ENCODE measurements around the gene B3GAT2. TPM values are rescaled to one million over a fixed set of nuclear protein-coding genes. Genes with fewer than 3 reads are reported as not detected.

The B3GAT2 gene
- not detected for total RNA-seq
- total RNA-seq (2013), result not detected
- 0 to 0.36 (median 0) reads per million in 29 experiments for total RNA-seq

DNA sequence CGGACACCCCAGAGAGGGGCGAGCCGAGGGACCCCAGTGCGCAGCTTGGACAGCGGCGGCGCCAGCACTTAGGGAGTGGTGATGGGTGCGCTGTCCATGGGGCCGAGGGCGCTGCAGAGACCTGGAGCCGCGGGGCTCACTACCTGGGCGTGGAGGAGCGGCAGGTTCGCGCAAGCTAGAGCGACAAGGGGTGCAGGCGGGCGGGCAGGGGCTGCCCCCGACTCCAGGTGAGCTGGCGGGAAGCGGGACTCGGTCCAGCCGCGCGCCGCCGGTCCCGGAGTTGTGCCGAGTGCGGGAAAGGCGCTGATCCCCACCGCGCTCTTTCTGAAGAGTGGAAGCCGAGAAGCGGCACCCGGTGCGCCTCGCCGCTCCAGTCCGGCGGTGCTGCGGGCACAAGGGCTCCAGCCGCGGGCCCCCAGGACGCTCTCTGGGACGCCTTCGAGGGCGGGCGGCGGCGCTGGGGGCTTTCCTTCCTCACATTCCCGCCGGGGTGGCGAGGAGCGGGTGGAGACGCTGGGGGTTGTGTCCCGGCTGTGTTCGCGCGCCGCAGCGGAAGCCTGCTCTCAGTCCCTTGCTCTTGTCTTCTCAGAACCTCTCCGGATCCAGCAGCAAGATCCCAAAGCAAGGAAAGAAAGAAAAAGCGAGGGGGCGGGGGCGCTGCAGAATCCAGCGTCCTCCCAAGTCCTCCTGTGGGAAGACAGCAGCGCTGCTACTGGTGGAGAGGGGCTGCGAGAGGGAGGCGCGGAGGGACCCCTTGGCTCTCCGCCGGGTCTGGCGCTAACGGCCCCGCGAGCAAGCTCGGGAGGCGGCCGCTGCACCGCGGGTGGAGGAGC is at the start of gene B3GAT2:
TSS of gene B3GAT2 (minus strand) at position 610 of the 833 bp plus-strand sequence. CDS start 631 bp downstream, outside the sequence.
- Mint-ChIP-seq H3K9me3 (no peaks in the 10 kb centered on the region), H3K27me3 (peaks cover 50 to 55% of the 10 kb centered on the region in 2 donors), H3K27ac (no peak within 1 kb of the TSS), H3K4me1 (peaks cover 5 to 26% (median 19%) of the 10 kb centered on the region in 3 donors), H3K4me3 (peak within 1 kb of the TSS; percentile 73 to 82 (median 74)), H3K36me3 (no peaks in the 10 kb centered on the region)
- no peaks in the 10 kb centered on the region for H3K9me3 ChIP-seq
- CTCF ChIA-PET, result interaction anchor here (0.6 to 2.1 kb wide), 11 partner anchors 13 to 735 kb away, joined by 3 to 22 read pairs (median 4); no protein-coding TSS in a partner anchor
- H3K4me3 ChIP-seq (ENCODE audit: control insufficient read depth in 1 of 2, extremely low read depth in 1 of 2, low read length in 1 of 2), result peak within 1 kb of the TSS; percentile 30 to 75
- 3% methylated on average over 67 of the region's 83 CpGs for WGBS (ENCODE audit: insufficient coverage)
- POLR2A ChIA-PET, result no interaction called here
- no peak within 1 kb of the TSS for H3K27ac ChIP-seq (ENCODE audit: low read length)
- peaks cover 2 to 24% of the 10 kb centered on the region in 2 experiments for H3K4me1 ChIP-seq (ENCODE audit: control insufficient read depth in 1 of 2, extremely low read depth in 1 of 2, insufficient read depth in 2 of 2, low read length in 2 of 2)
- H3K27me3 ChIP-seq (replicated peaks in 1 of 2; ENCODE audit: control insufficient read depth in 2 of 2, extremely low read depth in 1 of 2, insufficient read depth in 2 of 2, low read length in 1 of 2), result peaks cover 21 to 34% of the 10 kb centered on the region in 2 experiments
- ATAC-seq (replicated peaks in 1 of 4) (peak; percentile 7 to 29 (median 14)), DNase-seq (peak in 5 of 35 experiments; percentile 1 to 14 (median 6))
- no peaks in the 10 kb centered on the region for H3K36me3 ChIP-seq (ENCODE audit: control insufficient read depth in 2 of 2, extremely low read depth in 1 of 2, insufficient read depth in 1 of 2, low read length in 1 of 2)

- no peak for DNase-seq
- WGBS (ENCODE audit: insufficient coverage), result 58% methylated on average over 3 of the region's 4 CpGs
- no peaks in the 10 kb centered on the region for H3K36me3 ChIP-seq (ENCODE audit: control insufficient read depth in 2 of 2, extremely low read depth in 1 of 2, insufficient read depth in 1 of 2, low read length in 1 of 2)
- Mint-ChIP-seq H3K9me3 (peaks cover 0 to 7% (median 6%) of the 10 kb centered on the region in 3 donors), H3K27me3 (peaks cover 26 to 27% of the 10 kb centered on the region in 2 donors), H3K27ac (no peak overlapping the region), H3K36me3 (no peaks in the 10 kb centered on the region), H3K4me1 (no peaks in the 10 kb centered on the region), H3K4me3 (no peak overlapping the region)
- ChIA-PET POLR2A (no interaction called here), CTCF (no interaction called here)
- H3K4me3 ChIP-seq (ENCODE audit: control insufficient read depth in 1 of 2, extremely low read depth in 1 of 2, low read length in 1 of 2), result no peak overlapping the region
- peaks cover 0 to 13% of the 10 kb centered on the region in 2 experiments for H3K27me3 ChIP-seq (replicated peaks in 1 of 2; ENCODE audit: control insufficient read depth in 2 of 2, extremely low read depth in 1 of 2, insufficient read depth in 2 of 2, low read length in 1 of 2)
- H3K27ac ChIP-seq (ENCODE audit: low read length), result no peak overlapping the region
- H3K4me1 ChIP-seq (ENCODE audit: control insufficient read depth in 1 of 2, extremely low read depth in 1 of 2, insufficient read depth in 2 of 2, low read length in 2 of 2), result no peaks in the 10 kb centered on the region
- no peaks in the 10 kb centered on the region for H3K9me3 ChIP-seq
- no peak for ATAC-seq (replicated peaks in 1 of 4)
Observed at GRCh38 chr6:70998148-70998547, 41.3 kb upstream of the B3GAT2 start.

- Histone ChIP-seq H3K9me3 (no peaks in the 10 kb centered on the region), H3K27ac (ENCODE audit: low read length) (no peak overlapping the region), H3K27me3 (replicated peaks in 1 of 2; ENCODE audit: control insufficient read depth in 2 of 2, extremely low read depth in 1 of 2, insufficient read depth in 2 of 2, low read length in 1 of 2) (peaks cover 0 to 13% of the 10 kb centered on the region in 2 experiments), H3K4me3 (ENCODE audit: control insufficient read depth in 1 of 2, extremely low read depth in 1 of 2, low read length in 1 of 2) (no peak overlapping the region), H3K36me3 (ENCODE audit: control insufficient read depth in 2 of 2, extremely low read depth in 1 of 2, insufficient read depth in 1 of 2, low read length in 1 of 2) (no peaks in the 10 kb centered on the region), H3K4me1 (ENCODE audit: control insufficient read depth in 1 of 2, extremely low read depth in 1 of 2, insufficient read depth in 2 of 2, low read length in 2 of 2) (no peaks in the 10 kb centered on the region)
- Mint-ChIP-seq H3K9me3 (no peaks in the 10 kb centered on the region), H3K4me1 (no peaks in the 10 kb centered on the region), H3K36me3 (no peaks in the 10 kb centered on the region), H3K27ac (no peak overlapping the region), H3K4me3 (no peak overlapping the region), H3K27me3 (peaks cover 26 to 27% of the 10 kb centered on the region in 2 donors)
- CTCF ChIA-PET, result no interaction called here
- 59% methylated on average over 2 of the region's 3 CpGs for WGBS (ENCODE audit: insufficient coverage)
- no peak for DNase-seq
- no peak for ATAC-seq (replicated peaks in 1 of 4)
- POLR2A ChIA-PET, result no interaction called here
Observed at GRCh38 chr6:70997379-70997778, 40.5 kb upstream of the B3GAT2 start.

GRCh38 chr6:70996106-70996505 is 39.2 kb upstream of the B3GAT2 start:
- Histone ChIP-seq H3K4me3 (ENCODE audit: control insufficient read depth in 1 of 2, extremely low read depth in 1 of 2, low read length in 1 of 2) (no peak overlapping the region), H3K4me1 (ENCODE audit: control insufficient read depth in 1 of 2, extremely low read depth in 1 of 2, insufficient read depth in 2 of 2, low read length in 2 of 2) (no peaks in the 10 kb centered on the region), H3K9me3 (no peaks in the 10 kb centered on the region), H3K27ac (ENCODE audit: low read length) (no peak overlapping the region), H3K36me3 (ENCODE audit: control insufficient read depth in 2 of 2, extremely low read depth in 1 of 2, insufficient read depth in 1 of 2, low read length in 1 of 2) (no peaks in the 10 kb centered on the region), H3K27me3 (replicated peaks in 1 of 2; ENCODE audit: control insufficient read depth in 2 of 2, extremely low read depth in 1 of 2, insufficient read depth in 2 of 2, low read length in 1 of 2) (peaks cover 0 to 13% of the 10 kb centered on the region in 2 experiments)
- POLR2A ChIA-PET, result no interaction called here
- Mint-ChIP-seq H3K4me3 (no peak overlapping the region), H3K27me3 (peaks cover 23 to 33% of the 10 kb centered on the region in 2 donors), H3K36me3 (no peaks in the 10 kb centered on the region), H3K9me3 (no peaks in the 10 kb centered on the region), H3K4me1 (no peaks in the 10 kb centered on the region), H3K27ac (no peak overlapping the region)
- CTCF ChIA-PET, result no interaction called here
- no CpG with 5 or more reads among the region's 1 CpG for WGBS (ENCODE audit: insufficient coverage)
- DNase-seq, result no peak
- no peak for ATAC-seq (replicated peaks in 1 of 4)

GRCh38 chr6:70995411-70995810 is 38.6 kb upstream of the B3GAT2 start:
- Mint-ChIP-seq H3K9me3 (no peaks in the 10 kb centered on the region), H3K4me3 (no peak overlapping the region), H3K27ac (no peak overlapping the region), H3K4me1 (no peaks in the 10 kb centered on the region), H3K36me3 (no peaks in the 10 kb centered on the region), H3K27me3 (peaks cover 20 to 40% of the 10 kb centered on the region in 2 donors)
- ChIA-PET POLR2A (no interaction called here), CTCF (no interaction called here)
- no peaks in the 10 kb centered on the region for H3K9me3 ChIP-seq
- H3K27ac ChIP-seq (ENCODE audit: low read length), result no peak overlapping the region
- no peak overlapping the region for H3K4me3 ChIP-seq (ENCODE audit: control insufficient read depth in 1 of 2, extremely low read depth in 1 of 2, low read length in 1 of 2)
- peaks cover 0 to 13% of the 10 kb centered on the region in 2 experiments for H3K27me3 ChIP-seq (replicated peaks in 1 of 2; ENCODE audit: control insufficient read depth in 2 of 2, extremely low read depth in 1 of 2, insufficient read depth in 2 of 2, low read length in 1 of 2)
- ATAC-seq (replicated peaks in 1 of 4) (no peak), DNase-seq (no peak)
- H3K36me3 ChIP-seq (ENCODE audit: control insufficient read depth in 2 of 2, extremely low read depth in 1 of 2, insufficient read depth in 1 of 2, low read length in 1 of 2), result no peaks in the 10 kb centered on the region
- no peaks in the 10 kb centered on the region for H3K4me1 ChIP-seq (ENCODE audit: control insufficient read depth in 1 of 2, extremely low read depth in 1 of 2, insufficient read depth in 2 of 2, low read length in 2 of 2)

- Histone ChIP-seq H3K9me3 (no peaks in the 10 kb centered on the region), H3K27me3 (replicated peaks in 1 of 2; ENCODE audit: control insufficient read depth in 2 of 2, extremely low read depth in 1 of 2, insufficient read depth in 2 of 2, low read length in 1 of 2) (no peaks in the 10 kb centered on the region), H3K4me3 (ENCODE audit: control insufficient read depth in 1 of 2, extremely low read depth in 1 of 2, low read length in 1 of 2) (no peak overlapping the region), H3K27ac (ENCODE audit: low read length) (no peak overlapping the region), H3K36me3 (ENCODE audit: control insufficient read depth in 2 of 2, extremely low read depth in 1 of 2, insufficient read depth in 1 of 2, low read length in 1 of 2) (no peaks in the 10 kb centered on the region), H3K4me1 (ENCODE audit: control insufficient read depth in 1 of 2, extremely low read depth in 1 of 2, insufficient read depth in 2 of 2, low read length in 2 of 2) (no peaks in the 10 kb centered on the region)
- POLR2A ChIA-PET, result no interaction called here
- no peaks in the 10 kb centered on the region for H3K4me1 Mint-ChIP-seq
- no peaks in the 10 kb centered on the region for H3K9me3 Mint-ChIP-seq
- CTCF ChIA-PET, result no interaction called here
- H3K36me3 Mint-ChIP-seq, result no peaks in the 10 kb centered on the region
- DNase-seq, result no peak
- peaks cover 15 to 37% of the 10 kb centered on the region in 2 donors for H3K27me3 Mint-ChIP-seq
- ATAC-seq (replicated peaks in 1 of 4), result no peak
- no CpG with 5 or more reads among the region's 2 CpGs for WGBS (ENCODE audit: insufficient coverage)
- H3K4me3 Mint-ChIP-seq, result no peak overlapping the region
- H3K27ac Mint-ChIP-seq, result no peak overlapping the region
Observed at GRCh38 chr6:70991253-70991652, 34.4 kb upstream of the B3GAT2 start.

All from T-cell (primary cell).